ENCODE results near the gene TMEM130. TPM values are rescaled to one million over a fixed set of nuclear protein-coding genes. Genes with fewer than 3 reads are reported as not detected.

Gene TMEM130
- total and polyA plus RNA-seq, 2 experiments from 2014 or later, result 1.5 to 2.0 TPM

DNA sequence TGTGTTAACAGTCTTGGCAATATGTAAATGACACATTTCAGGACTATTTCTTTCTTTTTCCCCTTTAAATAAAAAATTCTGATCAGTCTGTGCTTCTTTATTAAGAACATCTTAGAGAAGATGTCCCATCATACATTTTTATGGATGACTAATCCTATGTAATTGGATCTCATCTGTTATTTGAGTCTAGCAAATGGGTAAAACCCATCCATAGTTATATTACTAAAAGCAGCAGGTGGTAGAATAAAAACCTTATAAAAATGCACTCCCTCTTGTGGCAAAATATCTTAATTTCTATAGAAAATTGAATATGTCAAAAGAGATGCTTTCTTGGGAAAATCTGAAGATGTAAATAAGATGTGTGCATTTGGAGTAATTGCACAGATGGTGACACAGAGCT, 43.8 kb upstream of the TMEM130 start:
- Histone ChIP-seq H3K9me2 (ENCODE audit: insufficient read depth) (no peaks in the 10 kb centered on the region), H3K36me3 (ENCODE audit: insufficient read depth) (peaks cover 67% of the 10 kb centered on the region), H3K27me3 (ENCODE audit: insufficient read depth) (no peaks in the 10 kb centered on the region), H3K4me2 (no peak overlapping the region), H3K4me1 (ENCODE audit: insufficient read depth) (no peaks in the 10 kb centered on the region), H4K20me1 (replicated peaks; ENCODE audit: insufficient read depth) (peaks cover 9% of the 10 kb centered on the region; the same call in 1 of the 2 replicates), H2AFZ (no peak overlapping the region), H3K27ac (ENCODE audit: low read depth) (no peak overlapping the region), H3K4me3 (no peak overlapping the region), H3F3A (replicated peaks; ENCODE audit: low read depth) (no peaks in the 10 kb centered on the region), H3K79me2 (replicated peaks; ENCODE audit: insufficient read depth) (no peaks in the 10 kb centered on the region)
- Mint-ChIP-seq H3K27ac (no peak overlapping the region), H3K36me3 (ENCODE audit: low read depth) (peaks cover 86% of the 10 kb centered on the region), H3K4me3 (no peak overlapping the region), H3K9me3 (no peaks in the 10 kb centered on the region), H3K27me3 (ENCODE audit: insufficient read depth, low read depth, poor library complexity) (no peaks in the 10 kb centered on the region), H3K4me1 (no peaks in the 10 kb centered on the region)
- ATAC-seq, result no peak
- no peak for DNase-seq (ENCODE audit: low spot score)
- TF ChIP-seq CTCF (conservative IDR thresholded peaks at IDR 0.05; ENCODE audit: low read depth in 2 of 2), result no peak
- no peak for TF ChIP-seq ZNF331 (CRISPR knock-in tag; IDR thresholded peaks at IDR 0.05; ENCODE audit: low read depth)
- TF ChIP-seq EZH2phosphoT487 (IDR thresholded peaks at IDR 0.05; ENCODE audit: unreplicated experiment), result no peak
- TF ChIP-seq POLR2AphosphoS5 (IDR thresholded peaks at IDR 0.05; ENCODE audit: low read depth), result no peak
- no peak for TF ChIP-seq REST (IDR thresholded peaks at IDR 0.05; ENCODE audit: unreplicated experiment)
- no peak for TF ChIP-seq CREB1 (CRISPR knock-in tag; IDR thresholded peaks at IDR 0.05; ENCODE audit: low read depth)
- no peak for TF ChIP-seq STAT1 (IDR thresholded peaks at IDR 0.05; ENCODE audit: unreplicated experiment)
- TF ChIP-seq JUNB (IDR thresholded peaks at IDR 0.05; ENCODE audit: unreplicated experiment), result no peak
- TF ChIP-seq ZNF462 (CRISPR knock-in tag; IDR thresholded peaks at IDR 0.05), result no peak
- no peak for TF ChIP-seq NANOG (IDR thresholded peaks at IDR 0.05; ENCODE audit: borderline replicate concordance)
- no peak for TF ChIP-seq ZNF114 (CRISPR knock-in tag; IDR thresholded peaks at IDR 0.05)
- TF ChIP-seq EZH2 (IDR thresholded peaks at IDR 0.05; ENCODE audit: low read depth, unreplicated experiment), result no peak
- TF ChIP-seq ETS1 (IDR thresholded peaks at IDR 0.05), result no peak
